ENCODE measurements around the gene ZNF598. TPM values are rescaled to one million over a fixed set of nuclear protein-coding genes. Genes with fewer than 3 reads are reported as not detected.
A peak's percentile ranks its signal among the peaks of the same experiment; 100 is the strongest.

Gene ZNF598
- total RNA-seq, 1 donor from 2014 or later: 52.7 TPM

DNA sequence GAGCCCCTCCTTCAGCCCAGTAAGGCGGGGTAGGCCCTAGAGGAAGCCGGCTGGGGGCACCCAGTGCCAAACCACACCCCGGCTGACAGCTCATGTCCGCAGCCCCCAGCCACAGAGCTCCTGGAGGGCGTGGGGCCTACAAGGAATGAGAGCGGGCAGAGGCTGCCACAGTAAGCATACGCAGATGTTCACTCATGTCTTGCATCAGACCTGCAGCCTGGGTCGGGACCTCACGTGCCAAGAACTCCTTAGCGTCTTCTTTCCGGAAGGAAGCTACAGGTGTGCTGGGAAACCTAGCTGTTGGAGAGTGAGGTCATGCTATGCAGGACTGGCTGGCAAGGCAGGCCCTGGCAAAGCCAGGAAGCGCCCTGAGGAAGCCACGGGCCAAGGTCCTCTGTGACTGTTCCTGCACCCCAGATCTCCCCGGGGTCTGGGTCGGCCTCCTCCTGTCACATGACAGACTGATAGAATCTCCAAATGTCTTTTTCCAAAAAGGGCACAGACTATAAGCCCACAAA is 1.6 kb downstream of the ZNF598 start:
- H3K27me3 Mint-ChIP-seq (ENCODE audit: low read depth): no peaks in the 10 kb centered on the region

DNA sequence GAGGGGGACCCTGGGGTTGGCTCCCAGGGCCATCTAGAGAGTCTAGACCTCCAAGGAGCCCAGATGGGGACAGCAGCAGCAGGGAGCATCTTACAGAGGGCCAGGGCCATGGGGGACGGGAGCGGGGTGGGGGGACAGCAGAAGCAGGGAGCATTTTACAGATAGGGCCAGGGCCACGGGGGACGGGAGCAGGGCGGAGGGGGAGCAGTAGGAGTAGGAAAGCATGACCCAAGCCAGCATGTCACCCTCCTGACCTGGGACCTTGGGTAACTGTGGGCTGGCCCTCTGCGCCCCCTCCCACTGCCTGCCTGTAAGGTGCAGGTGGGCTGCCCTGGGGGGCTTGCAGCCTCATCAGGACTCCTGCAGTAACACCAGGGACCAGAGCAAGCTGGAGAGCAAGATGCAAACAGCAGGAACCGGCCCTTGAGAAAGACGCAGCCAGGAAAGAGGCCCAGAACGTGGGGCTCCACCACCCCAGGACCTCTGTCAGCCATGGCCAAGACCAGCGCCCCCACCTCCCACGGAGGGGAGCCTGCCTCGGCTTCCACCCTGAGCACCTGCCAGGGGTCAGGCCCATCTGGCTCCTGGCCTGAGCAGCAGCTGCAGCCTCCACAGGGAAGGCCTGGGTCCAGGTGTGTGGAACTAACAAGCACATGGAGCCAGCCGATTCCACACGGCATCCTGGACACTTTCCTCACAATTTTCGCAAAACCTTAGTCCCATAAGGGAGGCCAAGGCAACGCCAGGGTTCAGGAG is 2.4 kb downstream of the ZNF598 start:
- Mint-ChIP-seq H3K4me3 (peak overlapping the region; percentile 67), H3K27ac (peak overlapping the region; percentile 34), H3K27me3 (ENCODE audit: low read depth) (no peaks in the 10 kb centered on the region), H3K36me3 (peaks cover 3% of the 10 kb centered on the region), H3K4me1 (peaks cover 29% of the 10 kb centered on the region), H3K9me3 (no peaks in the 10 kb centered on the region)
- TF ChIP-seq, protein P1, sequence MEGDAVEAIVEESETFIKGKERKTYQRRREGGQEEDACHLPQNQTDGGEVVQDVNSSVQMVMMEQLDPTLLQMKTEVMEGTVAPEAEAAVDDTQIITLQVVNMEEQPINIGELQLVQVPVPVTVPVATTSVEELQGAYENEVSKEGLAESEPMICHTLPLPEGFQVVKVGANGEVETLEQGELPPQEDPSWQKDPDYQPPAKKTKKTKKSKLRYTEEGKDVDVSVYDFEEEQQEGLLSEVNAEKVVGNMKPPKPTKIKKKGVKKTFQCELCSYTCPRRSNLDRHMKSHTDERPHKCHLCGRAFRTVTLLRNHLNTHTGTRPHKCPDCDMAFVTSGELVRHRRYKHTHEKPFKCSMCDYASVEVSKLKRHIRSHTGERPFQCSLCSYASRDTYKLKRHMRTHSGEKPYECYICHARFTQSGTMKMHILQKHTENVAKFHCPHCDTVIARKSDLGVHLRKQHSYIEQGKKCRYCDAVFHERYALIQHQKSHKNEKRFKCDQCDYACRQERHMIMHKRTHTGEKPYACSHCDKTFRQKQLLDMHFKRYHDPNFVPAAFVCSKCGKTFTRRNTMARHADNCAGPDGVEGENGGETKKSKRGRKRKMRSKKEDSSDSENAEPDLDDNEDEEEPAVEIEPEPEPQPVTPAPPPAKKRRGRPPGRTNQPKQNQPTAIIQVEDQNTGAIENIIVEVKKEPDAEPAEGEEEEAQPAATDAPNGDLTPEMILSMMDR (IDR thresholded peaks at IDR 0.05; ENCODE audit: unreplicated experiment): no peak
- no peak for DNase-seq (ENCODE audit: low spot score in 2 of 2, unreplicated experiment in 2 of 2)

More for the DNA sequence above, 1.6 kb downstream of the ZNF598 start:
- peak overlapping the region; percentile 67 for H3K4me3 Mint-ChIP-seq
- H3K27ac Mint-ChIP-seq: peak overlapping the region; percentile 92
- peaks cover 29% of the 10 kb centered on the region for H3K4me1 Mint-ChIP-seq
- no peaks in the 10 kb centered on the region for H3K36me3 Mint-ChIP-seq
- H3K9me3 Mint-ChIP-seq: no peaks in the 10 kb centered on the region
- DNase-seq (ENCODE audit: low spot score in 2 of 2, unreplicated experiment in 2 of 2): no peak
- TF ChIP-seq, protein P1 (IDR thresholded peaks at IDR 0.05; ENCODE audit: unreplicated experiment): no peak

DNA sequence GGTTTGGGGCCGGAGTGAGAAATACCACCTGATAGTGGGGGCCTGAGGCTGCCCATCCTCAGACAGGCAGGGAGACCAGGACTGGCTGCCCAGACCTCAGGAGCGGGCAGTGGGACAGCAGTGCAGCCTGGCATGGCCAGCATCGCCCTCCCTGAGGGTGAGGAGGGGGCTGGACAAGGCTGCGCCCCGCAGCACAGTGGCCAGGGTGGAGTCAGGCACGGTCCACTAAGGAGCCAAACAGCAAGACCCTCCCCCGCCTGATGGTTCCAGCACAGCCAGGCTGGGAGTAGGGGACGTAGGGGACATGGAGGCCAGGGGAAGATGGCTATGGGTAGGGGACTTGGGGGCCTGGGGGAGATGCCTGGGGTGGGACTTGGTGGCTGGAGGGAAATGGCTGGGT is 3.3 kb downstream of the ZNF598 start:
- Mint-ChIP-seq H3K4me1 (peaks cover 29% of the 10 kb centered on the region), H3K27me3 (ENCODE audit: low read depth) (no peaks in the 10 kb centered on the region), H3K4me3 (no peak overlapping the region), H3K27ac (peak overlapping the region; percentile 30), H3K9me3 (no peaks in the 10 kb centered on the region), H3K36me3 (peaks cover 4% of the 10 kb centered on the region)
- TF ChIP-seq, protein P1 (IDR thresholded peaks at IDR 0.05; ENCODE audit: unreplicated experiment): no peak
- DNase-seq (ENCODE audit: low spot score in 2 of 2, unreplicated experiment in 2 of 2): no peak

GRCh38 chr16:2005646-2006045 is 4.0 kb downstream of the ZNF598 start:
- Mint-ChIP-seq H3K4me1 (peaks cover 29% of the 10 kb centered on the region), H3K27ac (no peak overlapping the region), H3K4me3 (no peak overlapping the region), H3K9me3 (no peaks in the 10 kb centered on the region), H3K36me3 (peaks cover 8% of the 10 kb centered on the region), H3K27me3 (ENCODE audit: low read depth) (no peaks in the 10 kb centered on the region)
- DNase-seq (ENCODE audit: low spot score in 2 of 2, unreplicated experiment in 2 of 2): no peak
- TF ChIP-seq, protein P1 (IDR thresholded peaks at IDR 0.05; ENCODE audit: unreplicated experiment): no peak

DNA sequence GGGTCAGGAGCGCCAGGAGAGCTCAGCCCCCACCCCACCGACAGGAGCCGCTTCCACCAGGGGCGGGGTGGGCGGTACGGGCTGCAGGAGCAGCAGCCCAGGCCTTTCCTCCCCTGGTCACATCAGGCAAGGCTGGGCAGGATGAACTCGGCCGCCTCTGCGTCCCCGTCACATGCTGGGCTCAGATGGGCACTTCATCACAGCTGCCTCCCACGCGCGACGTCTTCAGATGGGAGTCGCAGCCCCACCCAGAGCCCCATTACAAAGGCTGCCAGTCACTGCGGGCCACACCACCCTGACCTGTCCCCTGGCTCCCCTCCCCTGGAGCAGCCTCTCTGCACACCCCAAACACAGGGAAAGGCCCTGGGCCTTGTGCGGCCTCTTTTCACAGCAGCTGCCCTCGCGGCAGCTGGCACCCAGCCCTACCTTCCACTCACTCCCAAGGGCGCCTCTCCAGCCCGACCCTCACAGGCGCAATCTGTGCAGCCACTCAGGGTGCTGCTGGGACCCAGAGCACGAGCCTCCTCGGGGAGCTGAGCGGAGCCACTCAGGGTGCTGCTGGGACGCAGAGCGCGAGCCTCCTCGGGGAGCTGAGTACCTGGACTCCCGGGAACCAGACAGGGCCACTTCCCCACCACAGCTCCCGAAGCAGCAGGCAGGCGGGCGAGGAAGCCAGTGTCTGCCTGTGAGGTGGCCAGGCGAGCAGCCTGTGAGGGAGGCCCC is 4.7 kb downstream of the ZNF598 start:
- no peaks in the 10 kb centered on the region for H3K27me3 Mint-ChIP-seq (ENCODE audit: low read depth)
- peaks cover 24% of the 10 kb centered on the region for H3K4me1 Mint-ChIP-seq
- H3K4me3 Mint-ChIP-seq: no peak overlapping the region
- H3K9me3 Mint-ChIP-seq: no peaks in the 10 kb centered on the region
- TF ChIP-seq, protein P1 (IDR thresholded peaks at IDR 0.05; ENCODE audit: unreplicated experiment): no peak
- no peak overlapping the region for H3K27ac Mint-ChIP-seq
- peaks cover 8% of the 10 kb centered on the region for H3K36me3 Mint-ChIP-seq
- no peak for DNase-seq (ENCODE audit: low spot score in 2 of 2, unreplicated experiment in 2 of 2)

Measured in mesothelial cell of epicardium (in vitro differentiated cells).